Measurements from ENCODE around the gene ZC3H13.

The ZC3H13 gene

GRCh38 chr13:45943120-45943519, 109.4 kb downstream of the ZC3H13 start:
- no peaks in the 10 kb centered on the region for H3K27me3 ChIP-seq (ENCODE audit: low read length)
- no peak overlapping the region for H2AFZ ChIP-seq (ENCODE audit: low read depth, low read length, severe bottlenecking)
- no peak overlapping the region for H3K9ac ChIP-seq (ENCODE audit: low read length)
- TF ChIP-seq CTCF (IDR thresholded peaks at IDR 0.05; ENCODE audit: insufficient read depth, low read length, poor library complexity, severe bottlenecking), result no peak
- no peak for TF ChIP-seq EZH2phosphoT487 (conservative IDR thresholded peaks at IDR 0.05; ENCODE audit: low read length)
- H3K79me2 ChIP-seq (ENCODE audit: insufficient read depth, low read length), result no peaks in the 10 kb centered on the region
- no peaks in the 10 kb centered on the region for H3K36me3 ChIP-seq (ENCODE audit: low read length)
- no peak overlapping the region for H3K27ac ChIP-seq (ENCODE audit: low read depth, low read length)
- H3F3A ChIP-seq (ENCODE audit: insufficient read depth), result no peaks in the 10 kb centered on the region
- no peaks in the 10 kb centered on the region for H3K9me2 ChIP-seq (replicated peaks; ENCODE audit: insufficient read depth, low read length)
- no peak overlapping the region for H3K4me3 ChIP-seq (ENCODE audit: insufficient read depth, low read length, poor library complexity, severe bottlenecking)
- H4K20me1 ChIP-seq (ENCODE audit: low read depth, low read length), result no peaks in the 10 kb centered on the region
- H3K9me3 ChIP-seq (ENCODE audit: insufficient read depth, low read length), result no peaks in the 10 kb centered on the region
- H3K4me2 ChIP-seq (ENCODE audit: low read depth, low read length, poor library complexity, severe bottlenecking), result no peak overlapping the region

- H3F3A ChIP-seq (ENCODE audit: insufficient read depth), result no peaks in the 10 kb centered on the region
- H3K79me2 ChIP-seq (ENCODE audit: insufficient read depth, low read length), result no peaks in the 10 kb centered on the region
- no peaks in the 10 kb centered on the region for H3K9me3 ChIP-seq (ENCODE audit: insufficient read depth, low read length)
- no peaks in the 10 kb centered on the region for H3K9me2 ChIP-seq (replicated peaks; ENCODE audit: insufficient read depth, low read length)
- no peaks in the 10 kb centered on the region for H3K36me3 ChIP-seq (ENCODE audit: low read length)
- no peaks in the 10 kb centered on the region for H4K20me1 ChIP-seq (ENCODE audit: low read depth, low read length)
- H3K27me3 ChIP-seq (ENCODE audit: low read length), result no peaks in the 10 kb centered on the region
- no peak overlapping the region for H3K9ac ChIP-seq (ENCODE audit: low read length)
- H3K4me2 ChIP-seq (ENCODE audit: low read depth, low read length, poor library complexity, severe bottlenecking), result no peak overlapping the region
- no peak overlapping the region for H2AFZ ChIP-seq (ENCODE audit: low read depth, low read length, severe bottlenecking)
- no peak overlapping the region for H3K27ac ChIP-seq (ENCODE audit: low read depth, low read length)
- TF ChIP-seq EZH2phosphoT487 (conservative IDR thresholded peaks at IDR 0.05; ENCODE audit: low read length), result no peak
- no peak for TF ChIP-seq CTCF (IDR thresholded peaks at IDR 0.05; ENCODE audit: insufficient read depth, low read length, poor library complexity, severe bottlenecking)
- no peak overlapping the region for H3K4me3 ChIP-seq (ENCODE audit: insufficient read depth, low read length, poor library complexity, severe bottlenecking)
Observed at GRCh38 chr13:45941261-45941660, 111.3 kb downstream of the ZC3H13 start.

- H3K9me2 ChIP-seq (replicated peaks; ENCODE audit: insufficient read depth, low read length), result no peaks in the 10 kb centered on the region
- no peaks in the 10 kb centered on the region for H3F3A ChIP-seq (ENCODE audit: insufficient read depth)
- H3K9me3 ChIP-seq (ENCODE audit: insufficient read depth, low read length), result no peaks in the 10 kb centered on the region
- no peak overlapping the region for H3K4me2 ChIP-seq (ENCODE audit: low read depth, low read length, poor library complexity, severe bottlenecking)
- no peak for TF ChIP-seq EZH2phosphoT487 (conservative IDR thresholded peaks at IDR 0.05; ENCODE audit: low read length)
- TF ChIP-seq CTCF (IDR thresholded peaks at IDR 0.05; ENCODE audit: insufficient read depth, low read length, poor library complexity, severe bottlenecking), result no peak
- H4K20me1 ChIP-seq (ENCODE audit: low read depth, low read length), result no peaks in the 10 kb centered on the region
- H3K27me3 ChIP-seq (ENCODE audit: low read length), result no peaks in the 10 kb centered on the region
- no peak overlapping the region for H2AFZ ChIP-seq (ENCODE audit: low read depth, low read length, severe bottlenecking)
- H3K4me3 ChIP-seq (ENCODE audit: insufficient read depth, low read length, poor library complexity, severe bottlenecking), result no peak overlapping the region
- H3K9ac ChIP-seq (ENCODE audit: low read length), result no peak overlapping the region
- H3K79me2 ChIP-seq (ENCODE audit: insufficient read depth, low read length), result no peaks in the 10 kb centered on the region
- H3K27ac ChIP-seq (ENCODE audit: low read depth, low read length), result no peak overlapping the region
- H3K36me3 ChIP-seq (ENCODE audit: low read length), result no peaks in the 10 kb centered on the region
Observed at GRCh38 chr13:45940061-45940460, 112.5 kb downstream of the ZC3H13 start.

Data from SU-DHL-6 (cell line).